IMR-90 (cell line): ENCODE data around the gene ACCSL. TPM values are rescaled to one million over a fixed set of nuclear protein-coding genes. Genes with fewer than 3 reads are reported as not detected.

ENCODE experiments used
- ATAC-seq: fragments of 200-7000 bp; cut with Tn5 transposase; 2 replicates; pipeline ENCODE4 v1.9.1; 2020; ENCODE audit warnings: low read depth, mild to moderate bottlenecking, moderate library complexity
- BruUV-seq: library from RNA; stranded (reverse); fragments of 400-500 nt; replicated peaks from 2 replicates; lab custom pipeline; 2021; lab: Mats Ljungman, UMichigan
- CTCF ChIA-PET: fragments of 300-600 bp; formaldehyde crosslinking; extraction: SDS; loops from one replicate; lab custom pipeline; 2021; ENCODE audit warnings: antibody characterized with exemption; lab: Yijun Ruan, JAX
- POLR2A ChIA-PET: fragments of 300-600 bp; sonication (Branson Sonifier 250); formaldehyde crosslinking; loops from one replicate; lab custom pipeline; 2022; ENCODE audit warnings: antibody characterized with exemption; ENCODE audit not compliant: unreplicated experiment; lab: Charles Lee
- DNase-seq: peaks from one replicate; pipeline ENCODE4 v3.0.0; 2013
- H2AFZ ChIP-seq: replicated peaks from 2 replicates; pipeline ENCODE3; 2013; ENCODE audit warnings: low read length, mild to moderate bottlenecking; ENCODE audit not compliant: poor library complexity
- H2AK5ac ChIP-seq: 2 replicates; pipeline ENCODE4 v1.6.1; 2013; ENCODE audit warnings: low read depth, low read length, inconsistent platforms
- H2AK9ac ChIP-seq: replicated peaks from 2 replicates; pipeline ENCODE3; 2013; ENCODE audit warnings: mild to moderate bottlenecking, low read depth, low read length, moderate library complexity; ENCODE audit not compliant: poor library complexity
- H2BK120ac ChIP-seq: 2 replicates; pipeline ENCODE4 v1.6.1; 2013; ENCODE audit warnings: low read depth, low read length, inconsistent platforms
- H2BK15ac ChIP-seq: 3 replicates; pipeline ENCODE4 v1.6.1; 2013; ENCODE audit warnings: low read depth, low read length, inconsistent platforms
- H2BK20ac ChIP-seq: 2 replicates; pipeline ENCODE4 v1.6.1; 2013; ENCODE audit warnings: low read depth, mild to moderate bottlenecking, inconsistent platforms, low read length, moderate library complexity
- H2BK5ac ChIP-seq: 2 replicates; pipeline ENCODE4 v1.6.1; 2013; ENCODE audit warnings: mild to moderate bottlenecking, low read depth, low read length, inconsistent platforms; ENCODE audit not compliant: poor library complexity, severe bottlenecking
- H3K14ac ChIP-seq: replicated peaks from 2 replicates; pipeline ENCODE4 v1.6.1; 2013; ENCODE audit warnings: low read depth, low read length, inconsistent platforms
- H3K18ac ChIP-seq: 2 replicates; pipeline ENCODE4 v1.6.1; 2013; ENCODE audit warnings: low read depth, low read length, control low read depth
- H3K23ac ChIP-seq: 2 replicates; pipeline ENCODE4 v1.6.1; 2013; ENCODE audit warnings: low read depth, low read length, inconsistent platforms
- H3K27ac ChIP-seq: 2 replicates; pipeline ENCODE4 v1.5.1; 2013; ENCODE audit warnings: mild to moderate bottlenecking, control low read depth, low read length; ENCODE audit not compliant: insufficient read depth
- H3K27me3 ChIP-seq: 2 replicates; pipeline ENCODE4 v1.6.1; 2013; ENCODE audit warnings: low read length; ENCODE audit not compliant: control insufficient read depth, insufficient read depth
- H3K36me3 ChIP-seq: 2 replicates; pipeline ENCODE4 v1.6.1; 2013; ENCODE audit warnings: low read length, mixed read lengths; ENCODE audit not compliant: control insufficient read depth, insufficient read depth
- H3K4ac ChIP-seq: 2 replicates; pipeline ENCODE4 v1.6.1; 2013; ENCODE audit warnings: low read depth, low read length, inconsistent platforms
- H3K4me1 ChIP-seq: 2 replicates; pipeline ENCODE4 v1.6.1; 2013; ENCODE audit warnings: low read length, mixed read lengths; ENCODE audit not compliant: control insufficient read depth, insufficient read depth
- H3K4me2 ChIP-seq: 2 replicates; pipeline ENCODE4 v1.6.1; 2013; ENCODE audit warnings: low read depth, mild to moderate bottlenecking, control low read depth, low read length, moderate library complexity
- H3K4me3 ChIP-seq: 2 replicates; pipeline ENCODE4 v1.5.1; 2013; ENCODE audit warnings: low read depth, mild to moderate bottlenecking, control low read depth, low read length, moderate library complexity; ENCODE audit not compliant: insufficient read depth
- H3K56ac ChIP-seq: 2 replicates; pipeline ENCODE4 v1.6.1; 2013; ENCODE audit warnings: low read length, inconsistent platforms; ENCODE audit not compliant: insufficient read depth; ENCODE audit errors: extremely low read depth
- H3K79me1 ChIP-seq, 2 experiments: 2 replicates each; pipeline ENCODE4 v1.6.1; 2013; ENCODE audit warnings: low read length in 2 of 2, inconsistent platforms in 1 of 2, low read depth in 1 of 2
- H3K9ac ChIP-seq: 2 replicates; pipeline ENCODE4 v1.6.1; 2013; ENCODE audit warnings: low read depth, low read length, control low read depth
- H3K9me1 ChIP-seq: 2 replicates; pipeline ENCODE4 v1.6.1; 2013; ENCODE audit warnings: low read length, inconsistent platforms; ENCODE audit not compliant: insufficient read depth
- H3K9me3 ChIP-seq: 2 replicates; pipeline ENCODE4 v1.6.1; 2013; ENCODE audit warnings: low read length; ENCODE audit not compliant: control insufficient read depth, insufficient read depth
- H4K20me1 ChIP-seq: 2 replicates; pipeline ENCODE4 v1.6.1; 2013; ENCODE audit warnings: low read length, inconsistent platforms; ENCODE audit not compliant: insufficient read depth
- H4K5ac ChIP-seq: 2 replicates; pipeline ENCODE4 v1.6.1; 2013; ENCODE audit warnings: mild to moderate bottlenecking, low read depth, low read length, control low read depth
- H4K8ac ChIP-seq, 2 experiments: 2 replicates each; pipeline ENCODE4 v1.6.1; 2013; ENCODE audit warnings: low read depth in 2 of 2, low read length in 2 of 2, control low read depth in 1 of 2, inconsistent platforms in 1 of 2
- H4K91ac ChIP-seq: 2 replicates; pipeline ENCODE4 v1.6.1; 2013; ENCODE audit warnings: low read depth, low read length, inconsistent platforms; ENCODE audit not compliant: insufficient read depth
- BHLHE40 ChIP-seq: fragments of 150-350 bp; IDR thresholded peaks from 2 replicates; pipeline ENCODE4 v1.6.1; 2016; ENCODE audit warnings: mild to moderate bottlenecking, low read depth, low read length
- CEBPB ChIP-seq: IDR thresholded peaks from 2 replicates; pipeline ENCODE4 v1.6.1; 2012; ENCODE audit warnings: low read depth, low read length, improper control_type of control experiment
- CHD1 ChIP-seq: IDR thresholded peaks from 2 replicates; pipeline ENCODE4 v1.6.1; 2012; ENCODE audit warnings: low read depth, low read length, improper control_type of control experiment
- CTCF ChIP-seq: conservative IDR thresholded peaks from 2 replicates; pipeline ENCODE4 v1.5.1; 2012; ENCODE audit warnings: mild to moderate bottlenecking, low read depth, low read length, improper control_type of control experiment
- ELK1 ChIP-seq: fragments of 150-350 bp; IDR thresholded peaks from 2 replicates; pipeline ENCODE4 v1.6.1; 2016; ENCODE audit warnings: low read depth, mild to moderate bottlenecking, low read length, moderate library complexity, borderline replicate concordance
- FOS ChIP-seq: fragments of 150-350 bp; IDR thresholded peaks from 2 replicates; pipeline ENCODE4 v1.6.1; 2016; ENCODE audit warnings: low read depth, low read length
- MAFK ChIP-seq: IDR thresholded peaks from 2 replicates; pipeline ENCODE4 v1.6.1; 2012; ENCODE audit warnings: low read depth, low read length, improper control_type of control experiment
- MXI1 ChIP-seq: IDR thresholded peaks from 2 replicates; pipeline ENCODE4 v1.6.1; 2012; ENCODE audit warnings: low read depth, mild to moderate bottlenecking, low read length, moderate library complexity, borderline replicate concordance
- NFE2L2 ChIP-seq: fragments of 150-350 bp; IDR thresholded peaks from 2 replicates; pipeline ENCODE4 v1.6.1; 2016; ENCODE audit warnings: low read depth, mild to moderate bottlenecking, low read length
- POLR2A ChIP-seq: IDR thresholded peaks from 2 replicates; pipeline ENCODE4 v1.6.1; 2012; ENCODE audit warnings: mild to moderate bottlenecking, low read depth, low read length
- RAD21 ChIP-seq: IDR thresholded peaks from 2 replicates; pipeline ENCODE4 v1.6.1; 2012; ENCODE audit warnings: low read length, improper control_type of control experiment
- RCOR1 ChIP-seq: IDR thresholded peaks from 2 replicates; pipeline ENCODE4 v1.6.1; 2012; ENCODE audit warnings: mild to moderate bottlenecking, low read length, improper control_type of control experiment; ENCODE audit not compliant: insufficient replicate concordance
- RFX5 ChIP-seq: IDR thresholded peaks from 2 replicates; pipeline ENCODE4 v1.8.0; 2012; ENCODE audit warnings: low read depth, mild to moderate bottlenecking, low read length, moderate library complexity
- SMC3 ChIP-seq: fragments of 150-350 bp; IDR thresholded peaks from 2 replicates; pipeline ENCODE4 v1.6.1; 2016; ENCODE audit warnings: low read depth, mild to moderate bottlenecking, antibody characterized with exemption, low read length, moderate library complexity
- USF2 ChIP-seq: fragments of 150-350 bp; IDR thresholded peaks from 2 replicates; pipeline ENCODE4 v1.6.1; 2017; ENCODE audit warnings: mild to moderate bottlenecking, antibody characterized with exemption, low read length, low read depth
- WGBS, 2 experiments: methylation state at CpG; one replicate each; pipeline versions ENCODE4 v1.1.5 to v1.1.7; 2013; ENCODE audit warnings: missing lambda C conversion rate in 2 of 2; ENCODE audit not compliant: insufficient read length in 1 of 2; ENCODE audit errors: extremely low coverage in 2 of 2; 5-methylcytosine and 5-hydroxymethylcytosine counted together
- dilution Hi-C: fragments of 300-500 bp; cut with HindIII; formaldehyde crosslinking; loops from one replicate; pipeline ENCODE4 v1.14.3; 2018; ENCODE audit warnings: low sequenced_read_pairs; ENCODE audit not compliant: unreplicated experiment
- in situ Hi-C: fragments of 300-500 bp; cut with MboI; formaldehyde crosslinking; loops from 3 replicates; pipeline ENCODE4 v1.14.3; 2019; ENCODE audit warnings: low sequenced_read_pairs, inconsistent platforms, mixed read lengths
- intact Hi-C: fragments of 100-400 bp; cut with micrococcal nuclease; formaldehyde crosslinking; loops from 2 replicates; pipeline ENCODE4 v1.10.0; 2022
- polyA plus RNA-seq, 3 experiments: library from polyadenylated mRNA; depleted of rRNA; stranded (reverse); fragments of >200 nt; gene quantifications; 2 replicates each; pipeline ENCODE4 v1.2.3, GENCODE V29; 2012; ENCODE audit warnings: low replicate concordance in 1 of 3
- total RNA-seq: library from RNA; depleted of rRNA; stranded (reverse); fragments of >200 nt; gene quantifications from 2 replicates; pipeline ENCODE4 v1.2.3, GENCODE V29; 2012

ACCSL gene
- total and polyA plus RNA-seq, 2 of the 4 experiments (the other 2 are of a cell fraction) = not detected

GRCh38 chr11:44072757-44073658 is 25.2 kb downstream of the ACCSL start:
- ChIA-PET POLR2A (no interaction called here), CTCF (interaction anchor here (0.6 to 1.6 kb wide), 3 partner anchors 21 to 463 kb away, joined by 3 to 6 read pairs (median 4); no protein-coding TSS in a partner anchor)
- Histone ChIP-seq H3K18ac (no peak overlapping the region), H4K5ac (no peak overlapping the region), H4K91ac (no peak overlapping the region), H3K23ac (no peak overlapping the region), H3K9ac (no peak overlapping the region), H4K20me1 (no peaks in the 10 kb centered on the region), H2AK9ac (no peak overlapping the region), H3K9me1 (no peaks in the 10 kb centered on the region), H3K27ac (no peak overlapping the region), H4K8ac (no peak overlapping the region), H2BK120ac (no peak overlapping the region), H2AFZ (no peak overlapping the region), H3K27me3 (no peaks in the 10 kb centered on the region), H2BK5ac (no peak overlapping the region), H3K4me2 (no peak overlapping the region), H2BK20ac (no peak overlapping the region), H3K9me3 (no peaks in the 10 kb centered on the region), H2BK15ac (no peak overlapping the region), H3K4ac (no peak overlapping the region), H3K79me1 (no peaks in the 10 kb centered on the region; a peak in 1 of 4 replicates), H3K56ac (no peak overlapping the region), H3K14ac (no peak overlapping the region), H3K4me3 (no peak overlapping the region), H2AK5ac (no peak overlapping the region), H3K36me3 (no peaks in the 10 kb centered on the region), H3K4me1 (no peaks in the 10 kb centered on the region)
- no TSS peak for BruUV-seq
- intact Hi-C loops (no loop called here), in situ Hi-C loops (no loop called here), dilution Hi-C loops (no loop called here)
- 83% methylated on average over 2 of the region's 8 CpGs; no CpG with 5 or more reads in 1 of the 2 experiments for WGBS, 2 experiments
- ATAC-seq = no peak
- no peak for DNase-seq
- TF ChIP-seq USF2 (no peak), ELK1 (no peak), MAFK (no peak), CEBPB (no peak), BHLHE40 (no peak), CHD1 (no peak), RFX5 (no peak), FOS (no peak), RAD21 (no peak), RCOR1 (no peak), NFE2L2 (no peak), POLR2A (no peak), CTCF (no peak), MXI1 (no peak), SMC3 (no peak)
